HG03045 (cell line): ENCODE data around the gene CHCT1.
A peak's percentile ranks its signal among the peaks of the same experiment; 100 is the strongest.
"Not testable (repeated sequence)": the region's sequence is repeated elsewhere in the genome, so short reads cannot be mapped to it uniquely, and the experiment has no call there.

Experiments
- ATAC-seq: cut with Tn5 transposase; IDR thresholded peaks from one replicate; pipeline ENCODE4 v1.9.1; 2021; ENCODE audit warnings: mild to moderate bottlenecking, moderate library complexity; ENCODE audit not compliant: unreplicated experiment

Gene CHCT1

DNA sequence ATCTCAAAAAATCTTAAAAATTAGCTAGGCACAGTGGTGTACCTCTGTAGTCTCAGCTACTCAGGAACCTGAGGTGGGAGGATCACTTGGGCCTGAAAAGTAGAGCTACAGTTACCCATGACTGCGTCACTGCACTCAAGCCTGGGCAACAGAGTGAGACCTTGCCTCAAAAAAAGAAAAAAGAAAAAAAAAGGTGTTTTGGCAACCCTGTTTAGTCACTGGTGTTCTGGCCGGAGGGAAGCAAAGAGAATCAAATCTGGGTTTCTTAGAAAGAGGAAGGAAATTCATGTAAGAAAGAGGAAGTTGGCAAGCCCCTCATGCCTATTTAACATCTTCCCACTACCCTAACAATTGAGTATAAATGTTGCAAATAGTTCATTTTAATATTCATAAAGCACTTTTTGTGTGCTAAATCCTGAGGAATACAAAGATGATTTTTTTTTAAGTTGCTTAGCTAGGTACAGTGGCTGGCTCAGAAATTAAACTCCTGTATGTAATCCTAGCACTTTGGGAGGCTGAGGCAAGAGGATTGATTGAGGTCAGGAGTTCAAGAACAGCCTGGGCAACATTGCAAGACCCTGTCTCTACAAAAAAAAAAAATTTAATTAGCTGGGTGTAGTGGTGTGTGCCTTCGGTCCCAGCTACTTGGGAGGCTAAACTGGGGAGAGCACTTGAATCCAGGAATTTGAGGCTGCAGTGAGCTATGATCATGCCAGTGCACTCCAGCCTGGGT, 23.9 kb upstream of the CHCT1 start:
- ATAC-seq: no peak

DNA sequence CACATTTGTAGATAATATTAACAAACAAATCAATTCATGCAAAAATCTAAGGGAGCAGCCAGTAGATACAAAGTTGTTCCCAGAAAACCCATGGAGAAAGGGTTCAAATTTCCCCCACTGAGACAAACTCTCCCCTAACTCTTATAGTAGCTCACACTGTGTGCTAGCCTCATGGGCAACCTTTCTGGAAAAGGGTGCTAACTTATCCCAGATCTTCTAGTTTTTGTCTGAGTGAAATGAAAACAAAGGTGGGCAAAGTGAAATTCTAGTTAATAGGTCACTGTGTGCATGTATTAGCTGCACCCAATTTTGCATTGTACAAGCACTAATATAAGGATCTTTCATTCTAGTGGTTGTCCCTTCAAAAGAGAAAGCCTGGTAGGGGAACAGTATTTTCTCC, 20.5 kb upstream of the CHCT1 start:
- ATAC-seq: no peak

DNA sequence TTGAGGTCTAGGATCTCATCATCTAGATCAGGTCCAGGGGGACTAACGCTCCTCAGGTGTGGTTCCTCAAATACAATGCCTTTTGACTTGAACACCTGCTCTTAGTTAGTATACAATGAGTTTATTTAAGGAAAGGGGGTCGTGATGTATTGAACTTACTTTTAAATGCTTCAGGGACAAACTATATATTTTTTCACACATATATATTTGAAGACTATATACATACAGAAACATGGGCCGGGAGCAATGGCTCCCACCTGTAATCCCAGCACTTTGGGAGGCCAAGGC, 18.8 kb upstream of the CHCT1 start:
- ATAC-seq: no peak

DNA sequence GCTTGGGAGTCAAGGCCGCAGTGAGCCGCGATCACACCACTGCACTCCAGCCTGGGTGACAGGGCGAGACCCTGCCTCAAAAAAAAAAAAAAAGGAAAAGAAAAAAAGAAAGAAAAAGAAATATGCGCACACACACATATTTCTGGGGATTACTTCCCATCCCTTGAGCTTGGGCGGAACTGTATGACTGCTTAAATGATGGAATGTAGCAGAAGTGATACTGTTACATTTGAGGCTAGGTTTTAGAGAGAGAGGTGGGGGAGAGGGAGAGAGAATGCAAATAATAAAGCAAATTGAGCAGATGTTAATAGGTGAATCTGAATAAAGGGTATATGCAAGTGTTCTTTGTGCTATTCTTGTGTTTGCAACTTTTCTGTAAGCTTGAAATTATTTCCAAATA, 18.3 kb upstream of the CHCT1 start:
- no peak for ATAC-seq

DNA sequence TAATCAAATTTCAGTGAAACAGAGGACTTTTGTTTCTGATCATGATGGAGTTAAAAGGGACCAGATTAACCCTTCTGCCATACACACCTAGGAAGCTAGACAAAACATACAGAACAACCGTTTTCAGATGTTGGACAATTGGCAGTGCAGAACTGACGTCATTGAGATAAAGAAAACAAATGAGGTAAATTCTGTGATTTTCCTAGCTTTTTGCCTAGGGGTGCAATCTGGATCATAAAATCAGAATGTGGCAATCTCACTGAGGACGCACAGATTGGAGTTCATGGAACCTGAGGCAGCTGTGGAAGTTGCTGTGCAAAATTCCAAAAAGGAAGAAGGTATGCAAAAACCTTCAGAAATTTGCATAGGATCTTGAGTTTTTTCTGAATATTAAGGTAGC, 15.4 kb upstream of the CHCT1 start:
- ATAC-seq: no peak

DNA sequence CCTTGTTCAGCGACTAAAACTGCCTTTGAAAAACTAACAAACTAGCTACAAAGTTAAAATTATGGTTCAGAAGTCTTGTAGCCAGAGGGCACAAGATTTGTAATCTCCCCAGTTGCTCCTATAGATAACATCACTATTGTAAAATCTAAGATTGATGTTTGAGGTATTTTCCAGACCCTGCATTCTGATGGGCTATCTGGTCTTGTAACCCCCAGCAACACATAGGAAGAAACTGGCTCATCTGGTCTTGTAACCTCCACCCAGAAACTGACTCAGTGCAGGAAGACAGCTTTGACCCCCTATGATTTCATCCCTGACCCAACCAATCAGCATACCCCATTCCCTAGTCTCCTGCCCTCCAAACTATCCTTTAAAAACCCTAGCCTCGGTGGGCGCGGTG, 12.3 kb upstream of the CHCT1 start:
- no peak for ATAC-seq

DNA sequence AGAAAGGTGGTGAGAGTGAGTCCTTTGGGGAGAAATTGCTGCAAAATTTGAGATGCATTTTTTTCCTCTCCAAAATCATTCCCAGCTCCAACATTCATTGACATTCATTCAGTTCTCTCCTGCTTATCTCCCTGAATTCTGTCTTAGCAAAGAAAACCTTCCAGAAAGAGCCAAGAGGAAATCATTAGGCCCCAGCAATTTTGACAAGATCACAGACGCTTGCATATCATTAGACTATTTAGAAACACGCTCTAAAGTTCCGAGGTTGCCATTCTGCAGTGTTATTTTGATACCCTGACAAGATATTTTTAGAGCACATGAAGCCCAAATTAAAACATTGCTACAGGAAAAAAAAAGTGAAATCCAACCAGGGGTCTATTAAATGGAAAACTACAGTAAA, 9.6 kb upstream of the CHCT1 start:
- ATAC-seq: no peak

DNA sequence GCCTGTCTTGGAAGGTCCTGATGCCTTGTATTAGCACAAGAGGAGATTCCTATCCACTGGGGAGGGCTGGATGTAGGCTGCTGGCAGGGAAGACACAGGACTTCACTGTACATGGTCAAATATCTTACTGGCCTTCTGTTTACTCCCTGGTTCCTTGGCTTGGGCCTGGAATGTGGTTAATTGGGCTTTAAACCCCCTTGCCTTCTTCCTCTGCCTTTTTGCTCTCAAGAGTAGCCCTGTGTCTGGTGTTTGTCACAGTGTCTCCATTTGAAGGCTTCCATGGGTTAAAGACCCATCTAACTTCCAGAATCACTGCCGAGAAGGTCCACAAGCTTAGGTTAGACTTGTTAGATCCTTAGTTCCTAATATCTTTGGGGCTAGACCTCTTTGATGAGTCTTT, 7.1 kb upstream of the CHCT1 start:
- no peak for ATAC-seq

DNA sequence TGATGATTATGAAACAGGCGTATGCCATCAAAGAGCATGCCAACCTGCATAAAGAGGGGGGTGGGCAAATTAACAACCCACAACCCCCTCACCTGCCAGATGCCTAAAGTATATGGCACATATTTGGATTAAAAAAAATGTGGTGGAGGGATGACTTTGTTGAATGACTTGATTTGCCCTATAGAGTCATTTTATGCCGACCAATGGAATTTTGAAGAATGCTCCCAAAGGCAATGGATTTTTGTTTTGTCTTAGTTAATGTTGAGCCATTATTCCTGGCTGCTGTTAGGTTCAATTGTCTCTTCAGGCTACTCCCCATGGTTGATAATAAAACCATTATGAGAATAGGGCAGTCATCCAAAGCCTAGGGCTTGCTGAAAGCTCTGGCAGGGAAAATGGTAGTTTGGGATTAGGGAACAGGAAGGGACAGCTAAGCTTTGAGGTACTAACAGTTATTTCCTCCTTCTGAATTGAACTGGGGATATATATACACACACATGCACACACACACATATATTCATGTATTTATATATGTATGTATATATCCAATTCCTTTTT, 5.8 kb upstream of the CHCT1 start:
- no peak for ATAC-seq

DNA sequence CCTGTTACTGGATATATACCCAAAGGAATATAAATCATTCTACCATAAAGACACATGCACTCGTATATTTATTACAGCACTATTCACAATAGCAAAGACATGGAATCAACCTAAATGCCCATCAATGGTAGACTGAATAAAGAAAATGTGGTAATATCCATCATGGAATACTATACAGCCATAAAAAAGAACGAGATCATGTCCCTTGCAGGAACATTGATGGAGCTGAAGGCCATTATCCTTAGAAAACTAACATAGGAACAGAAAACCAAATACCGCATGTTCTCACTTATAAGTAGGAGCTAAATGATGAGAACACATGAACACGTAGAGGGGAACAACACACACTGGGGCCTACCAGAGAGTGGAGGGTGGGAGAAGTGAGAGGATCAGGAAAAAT, 3.3 kb upstream of the CHCT1 start:
- not testable (repeated sequence) for ATAC-seq

DNA sequence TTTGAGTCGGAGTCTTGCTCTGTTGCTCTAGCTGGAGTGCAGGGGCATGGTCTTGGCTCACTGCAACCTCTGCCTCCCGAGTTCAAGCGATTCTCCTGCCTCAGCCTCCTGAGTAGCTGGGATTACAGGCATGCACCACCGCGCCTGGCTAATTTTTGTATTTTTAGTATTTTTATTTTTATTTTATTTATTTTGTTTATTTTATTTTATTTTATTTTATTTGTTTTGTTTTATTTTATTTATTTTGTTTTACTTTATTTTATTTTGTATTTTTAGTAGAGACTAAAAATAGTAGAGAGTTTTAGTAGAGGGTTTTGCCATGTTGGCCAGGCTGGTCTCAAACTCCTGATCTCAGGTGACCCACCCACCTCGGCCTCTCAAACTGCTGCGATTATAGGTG, 2.4 kb upstream of the CHCT1 start:
- ATAC-seq: not testable (repeated sequence)

DNA sequence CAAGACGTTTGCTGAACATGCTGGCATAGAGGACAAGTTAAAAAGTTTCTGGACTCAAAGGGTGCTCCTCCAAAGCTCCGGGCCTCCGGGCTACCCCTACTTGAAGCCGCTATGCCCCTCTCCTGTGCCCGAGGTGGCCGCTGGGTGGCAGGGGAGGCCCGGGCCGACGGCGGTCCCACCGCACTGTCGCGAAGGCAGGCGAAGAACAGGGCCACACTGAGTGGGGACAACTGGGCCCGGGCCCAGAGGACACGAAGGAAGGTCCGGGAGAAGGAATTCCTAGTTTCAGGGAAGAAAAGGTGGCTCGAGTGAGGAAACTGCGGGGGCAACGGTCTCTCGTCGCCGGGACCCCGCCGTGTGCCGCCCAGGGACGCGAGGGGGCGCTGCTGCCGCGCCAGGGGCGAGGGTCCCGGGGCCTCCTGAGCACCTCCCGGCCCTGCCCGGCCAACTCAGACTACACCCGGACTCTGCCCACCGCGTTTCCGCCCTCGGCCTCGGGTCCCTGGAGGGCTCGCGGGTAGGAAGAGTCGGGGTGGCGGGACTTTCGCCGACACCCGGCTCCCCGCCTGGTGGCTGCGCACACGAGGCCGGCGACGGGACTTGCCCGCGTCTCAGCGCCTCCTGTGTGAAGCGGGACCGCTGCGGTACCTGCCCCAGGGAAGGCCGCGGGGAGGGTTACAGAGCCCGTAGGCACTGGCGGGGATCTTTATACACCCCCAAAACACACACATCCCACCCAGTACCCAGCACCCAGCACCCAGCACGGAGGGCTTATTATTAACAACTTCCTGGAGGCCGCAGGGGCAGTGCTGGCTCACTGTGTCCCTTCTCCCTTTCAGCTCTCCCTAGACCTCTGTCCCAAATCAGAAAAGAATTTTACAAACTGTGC, 772 bp upstream of the CHCT1 start:
- ATAC-seq: peak; percentile 86

DNA sequence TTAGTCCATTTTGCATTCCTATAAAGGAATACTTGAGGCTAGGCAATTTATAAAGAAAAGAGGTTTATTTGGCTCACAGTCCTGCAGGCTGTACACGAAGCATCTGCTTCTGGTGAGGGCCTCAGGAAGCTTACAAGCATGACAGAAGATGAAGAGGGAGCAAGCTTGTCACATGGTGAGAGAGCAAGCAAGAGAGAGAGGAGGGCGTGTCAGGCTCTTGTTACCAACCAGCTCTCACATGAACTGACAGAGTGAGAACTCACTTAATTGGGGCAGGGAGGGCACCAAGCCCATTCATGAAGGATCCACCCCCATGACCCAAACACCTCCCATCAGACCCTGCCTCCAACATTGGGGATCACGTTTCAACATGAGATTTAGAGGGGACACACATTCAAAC, 1.6 kb downstream of the CHCT1 start:
- no peak for ATAC-seq

DNA sequence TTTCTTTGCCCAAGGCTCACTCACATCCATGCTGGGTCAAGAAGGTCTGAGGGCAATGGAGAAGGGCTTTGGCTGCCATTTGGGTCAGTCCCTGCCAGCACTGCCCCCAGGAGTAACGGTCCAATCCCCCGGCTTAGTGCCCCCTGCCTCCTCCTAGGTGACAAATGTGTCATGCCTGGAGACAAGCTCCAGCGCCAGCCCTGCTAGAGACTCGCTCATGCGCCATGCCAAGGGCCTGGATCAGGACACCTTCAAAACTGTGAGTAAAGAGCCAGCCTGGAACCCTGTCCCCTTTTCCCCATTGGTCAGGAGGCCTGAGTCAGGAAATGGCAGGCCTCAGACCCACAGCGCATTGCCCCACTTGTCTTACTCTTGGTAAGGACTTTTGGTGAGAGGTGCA, 3.3 kb downstream of the CHCT1 start:
- ATAC-seq: no peak

DNA sequence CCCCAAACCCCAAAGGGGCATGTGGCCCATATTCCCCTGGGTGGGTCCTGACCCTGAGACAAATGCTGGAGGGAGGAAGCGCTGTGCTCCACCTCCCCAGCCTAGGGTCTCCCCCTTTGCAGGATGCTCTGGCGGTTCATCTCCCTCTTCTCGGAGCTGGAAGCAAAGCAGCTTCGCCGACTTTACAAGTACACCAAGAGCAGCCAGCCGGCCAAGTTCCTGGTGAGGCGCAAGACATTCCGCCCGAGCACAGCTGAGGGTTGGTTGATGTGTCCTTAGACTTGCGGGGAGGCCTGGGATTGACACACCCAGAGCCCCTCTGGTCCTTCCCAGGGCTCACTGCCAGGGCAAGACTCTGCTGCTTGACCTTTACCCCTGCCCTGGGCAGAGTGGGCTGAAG, 4.3 kb downstream of the CHCT1 start:
- no peak for ATAC-seq

DNA sequence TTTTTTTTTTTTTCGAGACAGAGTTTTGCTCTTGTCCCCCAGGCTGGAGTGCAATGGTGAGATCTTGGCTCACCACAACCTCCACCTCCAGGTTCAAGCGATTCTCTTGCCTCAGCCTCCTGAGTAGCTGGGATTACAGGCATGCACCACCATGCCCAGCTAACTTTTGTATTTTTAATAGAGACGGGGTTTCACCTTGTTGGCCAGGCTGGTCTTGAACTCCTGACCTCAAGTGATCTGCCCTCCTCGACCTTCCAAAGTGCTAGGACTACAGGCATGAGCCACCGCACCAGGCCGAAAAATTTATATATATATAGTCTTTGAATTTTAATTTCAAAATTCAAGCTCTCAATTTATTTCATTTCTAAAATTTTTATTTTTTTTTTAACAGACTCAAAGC, 6.2 kb downstream of the CHCT1 start:
- not testable (repeated sequence) for ATAC-seq

DNA sequence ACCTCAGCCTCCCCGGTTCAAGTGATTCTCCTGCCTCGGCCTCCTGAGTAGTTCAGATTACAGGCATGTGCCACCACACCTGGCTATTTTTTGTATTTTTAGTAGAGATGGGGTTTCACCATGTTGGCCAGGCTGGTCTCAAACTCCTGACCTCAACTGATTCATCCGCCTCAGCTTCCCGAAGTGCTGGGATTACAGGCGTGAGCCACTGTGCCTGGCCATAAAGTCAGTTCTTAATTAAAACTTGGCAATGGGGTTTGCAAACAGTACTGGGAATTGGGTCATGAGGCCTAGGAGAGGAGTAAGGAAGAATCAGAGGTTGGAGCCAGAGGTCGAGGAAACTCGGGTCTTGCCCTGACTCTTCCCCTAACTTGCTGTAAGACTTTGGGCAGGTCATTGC, 8.3 kb downstream of the CHCT1 start:
- ATAC-seq: not testable (repeated sequence)

DNA sequence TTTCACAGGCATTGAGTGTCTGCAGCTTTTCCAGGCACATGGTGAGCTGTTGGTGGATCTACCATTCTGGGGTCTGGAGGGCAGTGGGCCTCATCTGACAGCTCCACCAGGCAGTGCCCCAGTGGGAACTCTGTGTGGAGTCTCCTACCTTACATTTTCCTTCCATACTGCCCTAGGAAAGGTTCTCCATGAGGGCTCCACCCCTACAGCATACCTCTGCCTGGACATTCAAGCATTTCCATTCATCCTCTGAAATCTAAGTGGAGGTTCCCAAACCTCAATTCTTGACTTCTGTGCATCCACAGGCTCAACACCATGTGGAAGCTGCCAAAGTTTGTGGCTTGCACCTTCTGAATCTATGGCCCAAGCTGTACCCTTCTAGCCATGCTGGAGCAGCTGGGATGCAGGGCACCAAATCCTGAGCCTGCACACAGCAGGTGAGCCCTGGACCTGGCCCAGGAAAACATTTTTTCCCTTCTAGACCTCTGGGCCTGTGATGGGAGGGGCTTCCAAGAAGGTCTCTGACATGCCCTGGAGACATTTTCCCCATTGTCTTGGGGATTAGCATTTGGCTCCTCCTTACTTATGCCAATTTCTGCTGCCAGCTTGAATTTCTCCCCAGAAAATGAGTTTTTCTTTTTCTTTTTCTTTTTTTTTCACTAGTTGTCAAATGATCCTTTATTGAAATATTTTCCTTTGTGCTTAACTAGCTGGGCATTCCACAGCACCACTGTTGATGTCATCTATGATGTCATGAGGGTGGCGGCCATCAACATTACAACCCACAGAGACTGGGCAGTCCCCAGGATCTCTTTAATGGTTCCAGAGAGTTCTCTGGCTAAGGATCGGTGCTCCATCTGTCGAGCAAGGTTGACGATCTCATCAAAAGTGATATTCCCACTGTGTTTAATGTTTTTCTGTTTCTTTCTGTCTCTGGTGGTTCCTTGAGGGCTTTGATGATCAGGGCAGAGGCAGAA, 11.0 kb downstream of the CHCT1 start:
- ATAC-seq: not testable (repeated sequence)

DNA sequence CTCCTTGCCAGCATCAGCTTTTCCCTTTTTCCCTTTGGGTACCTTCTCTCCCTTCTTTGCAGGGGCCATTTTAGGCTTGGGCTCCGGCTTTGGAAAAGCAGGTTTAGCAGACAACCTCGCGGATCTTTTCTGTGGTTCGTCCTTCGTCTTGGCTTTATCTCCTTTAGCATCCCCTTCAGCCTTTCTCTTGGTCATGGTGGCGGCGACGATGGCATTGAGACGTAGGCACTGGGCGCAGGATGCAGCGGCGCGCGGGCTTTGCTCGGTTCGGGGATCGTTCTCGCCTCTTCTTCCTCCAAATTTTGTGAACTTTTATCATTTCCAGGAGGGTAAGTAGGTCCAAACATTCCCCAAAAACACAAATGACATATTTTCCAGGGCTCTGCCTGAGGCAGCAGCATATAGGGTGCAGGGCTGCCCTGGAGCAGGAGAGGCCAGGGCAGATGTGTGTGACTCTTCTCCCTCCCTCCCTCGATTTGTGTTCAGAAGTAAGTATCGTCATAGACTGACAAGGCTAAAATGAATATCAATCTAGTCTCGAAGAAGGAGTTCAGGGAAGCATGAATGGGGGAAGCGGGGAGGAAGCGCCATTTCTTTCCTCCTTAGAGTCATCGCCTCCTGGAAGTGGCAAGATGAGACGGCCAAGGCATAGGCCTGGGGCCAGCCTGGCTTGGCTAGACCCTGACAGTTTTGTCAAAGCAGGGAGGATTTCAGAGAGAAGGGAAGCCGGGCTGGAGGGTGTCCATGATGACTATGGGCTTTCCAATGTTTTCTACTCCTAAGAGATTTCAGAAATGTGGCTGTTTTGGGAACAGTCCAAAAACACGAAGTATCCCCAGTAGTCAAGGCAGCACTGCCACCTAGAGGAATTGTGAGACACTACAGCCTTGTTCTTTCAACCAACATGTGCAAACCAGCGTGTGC, 13.2 kb downstream of the CHCT1 start:
- ATAC-seq: no peak

DNA sequence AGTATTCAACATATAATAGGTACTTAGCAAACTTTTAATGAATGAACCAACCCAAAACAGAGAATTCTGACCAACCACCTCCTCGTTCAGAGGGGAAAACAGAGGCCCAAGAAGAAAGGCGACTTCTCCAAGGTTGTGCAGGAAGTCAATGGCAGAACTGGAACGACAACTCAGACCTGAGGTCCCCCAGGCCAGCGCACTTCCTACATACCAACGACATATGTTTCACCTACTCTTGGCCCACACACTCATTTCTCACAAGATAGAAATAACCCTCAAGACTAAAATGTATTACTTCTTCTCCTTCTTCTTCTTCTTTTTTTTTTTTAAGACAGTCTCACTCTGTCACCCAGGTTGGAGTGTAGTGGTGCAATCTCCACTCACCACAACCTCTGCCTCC, 14.4 kb downstream of the CHCT1 start:
- ATAC-seq: no peak
